ENCODE data around the gene ROGDI.
A peak's percentile ranks its signal among the peaks of the same experiment; 100 is the strongest.
"Not testable (repeated sequence)": the region's sequence is repeated elsewhere in the genome, so short reads cannot be mapped to it uniquely, and the experiment has no call there.

Gene ROGDI

GRCh38 chr16:4790871-4791270 is 11.6 kb downstream of the ROGDI start:
- DNase-seq (ENCODE audit: low read depth in 2 of 2): no peak

- DNase-seq (ENCODE audit: low read depth in 2 of 2): no peak
Measured at GRCh38 chr16:4790261-4790660, 12.2 kb downstream of the ROGDI start.

GRCh38 chr16:4788910-4789309 is 13.5 kb downstream of the ROGDI start:
- no peak for DNase-seq (ENCODE audit: low read depth in 2 of 2)

- DNase-seq (ENCODE audit: low read depth in 2 of 2): no peak
Measured at GRCh38 chr16:4788489-4788889, 13.9 kb downstream of the ROGDI start.

GRCh38 chr16:4787627-4788482 is 14.6 kb downstream of the ROGDI start, which contains the start of gene SEPTIN12:
Gene SEPTIN12, minus strand, starts transcription at chr16:4788345. Its CDS starts 700 bp downstream, at chr16:4787645.
- DNase-seq (ENCODE audit: low read depth in 2 of 2): no peak

GRCh38 chr16:4787068-4787467 is 15.4 kb downstream of the ROGDI start:
- DNase-seq (ENCODE audit: low read depth in 2 of 2): no peak

- no peak for DNase-seq (ENCODE audit: low read depth in 2 of 2)
Measured at GRCh38 chr16:4785758-4786433, 16.5 kb downstream of the ROGDI start.

- DNase-seq (ENCODE audit: low read depth in 2 of 2): not testable (repeated sequence)
Measured at GRCh38 chr16:4784444-4784987, 17.9 kb downstream of the ROGDI start.

GRCh38 chr16:4783951-4784336 is 18.5 kb downstream of the ROGDI start:
- no peak for DNase-seq (ENCODE audit: low read depth in 2 of 2)

- no peak for DNase-seq (ENCODE audit: low read depth in 2 of 2)
Measured at GRCh38 chr16:4783251-4783950, 19.0 kb downstream of the ROGDI start.

- DNase-seq (ENCODE audit: low read depth in 2 of 2): no peak
Measured at GRCh38 chr16:4780235-4780634, 22.2 kb downstream of the ROGDI start.

- DNase-seq (ENCODE audit: low read depth in 2 of 2): no peak
Measured at GRCh38 chr16:4778050-4778392, 24.4 kb downstream of the ROGDI start.

- no peak for DNase-seq (ENCODE audit: low read depth in 2 of 2)
Measured at GRCh38 chr16:4777339-4778049, 24.9 kb downstream of the ROGDI start.

- DNase-seq (ENCODE audit: low read depth in 2 of 2): no peak
Measured at GRCh38 chr16:4776141-4776705, 26.2 kb downstream of the ROGDI start.

GRCh38 chr16:4775005-4775404 is 27.4 kb downstream of the ROGDI start:
- no peak for DNase-seq (ENCODE audit: low read depth in 2 of 2)

- DNase-seq (ENCODE audit: low read depth in 2 of 2): no peak
Measured at GRCh38 chr16:4772351-4772750, 30.1 kb downstream of the ROGDI start.

GRCh38 chr16:4771646-4772045 is 30.8 kb downstream of the ROGDI start:
- no peak for DNase-seq (ENCODE audit: low read depth in 2 of 2)

GRCh38 chr16:4769306-4769638 is 33.2 kb downstream of the ROGDI start:
- no peak for DNase-seq (ENCODE audit: low read depth in 2 of 2)

GRCh38 chr16:4768549-4769305 is 33.7 kb downstream of the ROGDI start:
- DNase-seq (ENCODE audit: low read depth in 2 of 2): peak; percentile 60 to 69

- no peak for DNase-seq (ENCODE audit: low read depth in 2 of 2)
Measured at GRCh38 chr16:4767872-4768548, 34.4 kb downstream of the ROGDI start.
